Astrocyte (in vitro differentiated cells and primary cell): ENCODE results near the gene A1BG.
"Not testable (repeated sequence)": the region's sequence is repeated elsewhere in the genome, so short reads cannot be mapped to it uniquely, and the experiment has no call there.

Experiments
- EZH2 ChIP-seq: IDR thresholded peaks from 2 replicates; pipeline ENCODE4 v1.6.1; 2012; ENCODE audit warnings: mild to moderate bottlenecking, low read length, inconsistent platforms; ENCODE audit not compliant: insufficient read depth
- TF ChIP-seq, protein P1 (sequence below): IDR thresholded peaks from 2 replicates; pipeline ENCODE4 v1.5.1; 2011; ENCODE audit warnings: low read depth, mild to moderate bottlenecking, inconsistent platforms, low read length, moderate library complexity; ENCODE audit not compliant: insufficient read depth

DNA sequence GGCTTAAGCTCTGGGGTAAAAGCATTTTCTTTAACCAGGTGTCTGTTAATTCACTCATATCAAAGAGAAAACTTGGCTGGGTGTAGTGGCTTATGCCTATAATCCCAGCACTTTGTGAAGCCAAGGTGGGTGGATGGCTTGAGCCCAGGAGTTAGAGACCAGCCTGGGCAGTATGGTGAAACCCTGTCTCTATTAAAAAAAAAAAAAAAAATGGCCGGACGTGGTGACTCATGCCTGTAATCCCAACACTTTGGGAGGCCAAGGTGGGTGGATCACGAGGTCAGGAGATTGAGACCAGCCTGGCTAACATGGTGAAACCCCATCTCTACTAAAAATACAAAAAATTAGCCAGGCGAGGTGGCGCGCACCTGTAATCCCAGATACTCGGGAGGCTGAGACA is 23.4 kb upstream of the A1BG start:
- TF ChIP-seq EZH2 = not testable (repeated sequence)
- TF ChIP-seq, protein P1, sequence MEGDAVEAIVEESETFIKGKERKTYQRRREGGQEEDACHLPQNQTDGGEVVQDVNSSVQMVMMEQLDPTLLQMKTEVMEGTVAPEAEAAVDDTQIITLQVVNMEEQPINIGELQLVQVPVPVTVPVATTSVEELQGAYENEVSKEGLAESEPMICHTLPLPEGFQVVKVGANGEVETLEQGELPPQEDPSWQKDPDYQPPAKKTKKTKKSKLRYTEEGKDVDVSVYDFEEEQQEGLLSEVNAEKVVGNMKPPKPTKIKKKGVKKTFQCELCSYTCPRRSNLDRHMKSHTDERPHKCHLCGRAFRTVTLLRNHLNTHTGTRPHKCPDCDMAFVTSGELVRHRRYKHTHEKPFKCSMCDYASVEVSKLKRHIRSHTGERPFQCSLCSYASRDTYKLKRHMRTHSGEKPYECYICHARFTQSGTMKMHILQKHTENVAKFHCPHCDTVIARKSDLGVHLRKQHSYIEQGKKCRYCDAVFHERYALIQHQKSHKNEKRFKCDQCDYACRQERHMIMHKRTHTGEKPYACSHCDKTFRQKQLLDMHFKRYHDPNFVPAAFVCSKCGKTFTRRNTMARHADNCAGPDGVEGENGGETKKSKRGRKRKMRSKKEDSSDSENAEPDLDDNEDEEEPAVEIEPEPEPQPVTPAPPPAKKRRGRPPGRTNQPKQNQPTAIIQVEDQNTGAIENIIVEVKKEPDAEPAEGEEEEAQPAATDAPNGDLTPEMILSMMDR = not testable (repeated sequence)
